Liver (tissue), 9 donors: ENCODE measurements around the gene SLC1A2. TPM values are rescaled to one million over a fixed set of nuclear protein-coding genes. Genes with fewer than 3 reads are reported as not detected.

Experiments used
- DNase-seq: peaks from one replicate; pipeline ENCODE4 v3.0.0-alpha.2; 2017; ENCODE audit warnings: low spot score
- H3K27ac ChIP-seq, 2 donors: one replicate each; pipeline ENCODE4 v1.7.0; 2013; ENCODE audit warnings: inconsistent platforms in 2 of 2, low read length in 2 of 2, control low read depth in 1 of 2, low read depth in 1 of 2, mild to moderate bottlenecking in 1 of 2
- H3K27me3 ChIP-seq, 4 donors: one replicate each; pipeline versions ENCODE4 v1.6.1 to v1.7.0; 2013; ENCODE audit warnings: low read length in 3 of 4, inconsistent platforms in 1 of 4, mild to moderate bottlenecking in 1 of 4, moderate library complexity in 1 of 4; ENCODE audit not compliant: control insufficient read depth in 4 of 4, insufficient read depth in 4 of 4
- H3K36me3 ChIP-seq, 4 donors: one replicate each; pipeline versions ENCODE4 v1.6.1 to v1.7.0; 2013; ENCODE audit warnings: low read length in 3 of 4, mild to moderate bottlenecking in 3 of 4, low read depth in 1 of 4, moderate library complexity in 1 of 4; ENCODE audit not compliant: control insufficient read depth in 4 of 4, insufficient read depth in 3 of 4
- H3K4me1 ChIP-seq, 4 donors: one replicate each; pipeline versions ENCODE4 v1.6.1 to v1.7.0; 2013; ENCODE audit warnings: low read length in 3 of 4, mild to moderate bottlenecking in 3 of 4, moderate library complexity in 1 of 4; ENCODE audit not compliant: control insufficient read depth in 4 of 4, insufficient read depth in 4 of 4
- H3K4me3 ChIP-seq, 3 donors: one replicate each; pipeline versions ENCODE4 v1.6.1 to v1.7.0; 2013; ENCODE audit warnings: low read length in 3 of 3, control low read depth in 1 of 3, low read depth in 1 of 3, mild to moderate bottlenecking in 1 of 3
- H3K9ac ChIP-seq, 2 donors: one replicate each; pipeline ENCODE4 v1.7.0; 2013; ENCODE audit warnings: low read length in 2 of 2, mild to moderate bottlenecking in 2 of 2, moderate library complexity in 2 of 2, control low read depth in 1 of 2, low read depth in 1 of 2
- H3K9me3 ChIP-seq, 4 donors: one replicate each; pipeline versions ENCODE4 v1.6.1 to v1.7.0; 2013; ENCODE audit warnings: low read length in 3 of 4; ENCODE audit not compliant: control insufficient read depth in 4 of 4
- ATF3 ChIP-seq: IDR thresholded peaks from 2 replicates; pipeline ENCODE4 v1.6.1; 2016; ENCODE audit warnings: antibody characterized with exemption
- CTCF ChIP-seq: fragments of 150-350 bp; IDR thresholded peaks from 2 replicates; pipeline ENCODE4 v1.5.1; 2017; ENCODE audit warnings: improper control_type of control experiment, low read depth, low read length; ENCODE audit not compliant: missing input control
- EGR1 ChIP-seq, 2 donors: IDR thresholded peaks; 2 replicates each; pipeline ENCODE4 v1.6.1; 2016 to 2018; ENCODE audit warnings: antibody characterized with exemption in 2 of 2, low read depth in 2 of 2
- FOXA1 ChIP-seq: IDR thresholded peaks from 2 replicates; pipeline ENCODE4 v1.6.1; 2016; ENCODE audit warnings: antibody characterized with exemption
- FOXA2 ChIP-seq: IDR thresholded peaks from 2 replicates; pipeline ENCODE4 v1.6.1; 2016; ENCODE audit warnings: antibody characterized with exemption
- GABPA ChIP-seq, 2 donors: IDR thresholded peaks in 1 of 2; conservative IDR thresholded peaks in 1 of 2; 2 replicates each; pipeline ENCODE4 v1.6.1; 2016; ENCODE audit warnings: antibody characterized with exemption in 2 of 2, mild to moderate bottlenecking in 1 of 2, moderate library complexity in 1 of 2
- HNF4A ChIP-seq, 2 donors: conservative IDR thresholded peaks; 2 replicates each; pipeline ENCODE4 v1.6.1; 2016; ENCODE audit warnings: antibody characterized with exemption in 2 of 2, mild to moderate bottlenecking in 2 of 2
- HNF4G ChIP-seq: IDR thresholded peaks from 2 replicates; pipeline ENCODE4 v1.6.1; 2016; ENCODE audit warnings: antibody characterized with exemption
- JUND ChIP-seq, 2 donors: IDR thresholded peaks; 2 replicates each; pipeline ENCODE4 v1.6.1; 2016; ENCODE audit warnings: antibody characterized with exemption in 2 of 2
- NR2F2 ChIP-seq: IDR thresholded peaks from 2 replicates; pipeline ENCODE4 v1.6.1; 2016; ENCODE audit warnings: antibody characterized with exemption
- RAD21 ChIP-seq, 2 donors: IDR thresholded peaks; 2 replicates each; pipeline ENCODE4 v1.6.1; 2016; ENCODE audit warnings: antibody characterized with exemption in 2 of 2, mild to moderate bottlenecking in 2 of 2
- REST ChIP-seq: IDR thresholded peaks from 2 replicates; pipeline ENCODE4 v1.6.1; 2016; ENCODE audit warnings: antibody characterized with exemption, mild to moderate bottlenecking
- SP1 ChIP-seq: IDR thresholded peaks from 2 replicates; pipeline ENCODE4 v1.6.1; 2018; ENCODE audit warnings: antibody characterized with exemption, mild to moderate bottlenecking
- TAF1 ChIP-seq: conservative IDR thresholded peaks from 2 replicates; pipeline ENCODE4 v1.6.1; 2016; ENCODE audit warnings: antibody characterized with exemption, mild to moderate bottlenecking
- YY1 ChIP-seq: IDR thresholded peaks from 2 replicates; pipeline ENCODE4 v1.6.1; 2016; ENCODE audit warnings: antibody characterized with exemption, mild to moderate bottlenecking
- ZBTB33 ChIP-seq: IDR thresholded peaks from 2 replicates; pipeline ENCODE4 v1.6.1; 2016; ENCODE audit warnings: antibody characterized with exemption
- WGBS: extraction: QIAGEN DNeasy Blood & Tissue Kit; methylation state at CpG from one replicate; pipeline ENCODE4 v1.1.7; 2013; 5-methylcytosine and 5-hydroxymethylcytosine counted together
- polyA plus RNA-seq, 2 donors: library from polyadenylated mRNA; stranded (reverse) in 1 of 2; unstranded in 1 of 2; fragments of 200-250 nt in 1 of 2; fragments of >200 nt in 1 of 2; fragmentation: Nextera tagmentation in 1 of 2; extraction: Ambion mirVana in 1 of 2; gene quantifications; one replicate each; pipeline versions ENCODE4 v1.2.1 to v1.2.3, GENCODE V29; 2013 to 2015
- total RNA-seq, 2 donors: library from RNA; depleted of rRNA; stranded (reverse); fragments of >200 nt; gene quantifications; one replicate each; pipeline ENCODE4 v1.2.3, GENCODE V29; 2014
- donor health status: healthy.
- donor health status: healthy.
- donor health status: healthy.
- donor health status: healthy.
- donor health status: healthy.

The SLC1A2 gene
- total and polyA plus RNA-seq, 4 donors = 6.4 to 19.5 (median 13.5) TPM

- no peak overlapping the region for H3K4me3 ChIP-seq
- no peak overlapping the region for H3K9ac ChIP-seq
- H3K9me3 ChIP-seq = no peaks in the 10 kb centered on the region
- H3K36me3 ChIP-seq = peaks cover 0 to 1% (median 0%) of the 10 kb centered on the region in 4 donors
- no peaks in the 10 kb centered on the region for H3K27me3 ChIP-seq
- TF ChIP-seq NR2F2 (no peak), SP1 (no peak), HNF4A (conservative IDR thresholded peaks at IDR 0.05) (no peak), RAD21 (IDR thresholded peaks at IDR 0.05) (no peak), TAF1 (no peak), ZBTB33 (no peak), REST (no peak), EGR1 (IDR thresholded peaks at IDR 0.05; ENCODE audit: low read depth in 2 of 2) (no peak), GABPA (IDR thresholded peaks at IDR 0.05 in 1 of 2, conservative IDR thresholded peaks at IDR 0.05 in 1 of 2) (no peak)
- no peak overlapping the region for H3K27ac ChIP-seq
- 94% methylated on average over 10 of the region's 10 CpGs for WGBS
- DNase-seq = no peak
- peaks cover 0 to 8% (median 2%) of the 10 kb centered on the region in 4 donors for H3K4me1 ChIP-seq
Measured at GRCh38 chr11:35375332-35376117, 43.8 kb downstream of the SLC1A2 start.

GRCh38 chr11:35373284-35373933 is 45.9 kb downstream of the SLC1A2 start:
- Histone ChIP-seq H3K9ac (no peak overlapping the region), H3K4me3 (no peak overlapping the region), H3K27ac (no peak overlapping the region), H3K27me3 (no peaks in the 10 kb centered on the region), H3K4me1 (peaks cover 0 to 8% (median 2%) of the 10 kb centered on the region in 4 donors), H3K36me3 (peaks cover 0 to 1% (median 0%) of the 10 kb centered on the region in 4 donors), H3K9me3 (no peaks in the 10 kb centered on the region)
- no peak for DNase-seq
- 72% methylated on average over 2 of the region's 2 CpGs for WGBS
- TF ChIP-seq CTCF (peak; percentile 44), EGR1 (IDR thresholded peaks at IDR 0.05; ENCODE audit: low read depth in 2 of 2) (no peak), FOXA1 (peak; percentile 9), ZBTB33 (peak; percentile 14), SP1 (peak; percentile 74), HNF4G (peak; percentile 24), FOXA2 (peak; percentile 11), HNF4A (conservative IDR thresholded peaks at IDR 0.05) (peak; percentile 64 to 68), RAD21 (IDR thresholded peaks at IDR 0.05) (peak; percentile 65 to 80), YY1 (peak; percentile 34), ATF3 (no peak), NR2F2 (no peak), REST (peak; percentile 46), JUND (IDR thresholded peaks at IDR 0.05) (peak in 1 of 2 donors; percentile 40)
